Activated naive CD4-positive, alpha-beta T cell treated with anti-CD3 and anti-CD28 coated beads, Interleukin-2, amount 50 U/mL, for 24 hours (primary cell): ENCODE measurements around the gene CERK.
"Not testable (repeated sequence)": the region's sequence is repeated elsewhere in the genome, so short reads cannot be mapped to it uniquely, and the experiment has no call there.

Experiments used
- H3K27ac Mint-ChIP-seq: one replicate; pipeline ENCODE4 v1.8.0; 2021; ENCODE audit warnings: mild to moderate bottlenecking, mixed read lengths
- H3K27me3 Mint-ChIP-seq: one replicate; pipeline ENCODE4 v1.8.0; 2021; ENCODE audit warnings: mixed read lengths
- H3K36me3 Mint-ChIP-seq: one replicate; pipeline ENCODE4 v1.8.0; 2021; ENCODE audit warnings: mixed read lengths
- H3K4me1 Mint-ChIP-seq: one replicate; pipeline ENCODE4 v1.8.0; 2021; ENCODE audit warnings: mixed read lengths
- H3K4me3 Mint-ChIP-seq: one replicate; pipeline ENCODE4 v1.8.0; 2021; ENCODE audit warnings: mild to moderate bottlenecking, mixed read lengths
- H3K9me3 Mint-ChIP-seq: one replicate; pipeline ENCODE4 v1.8.0; 2021; ENCODE audit warnings: mixed read lengths

Gene CERK

GRCh38 chr22:46746192-46746591 lies 8.1 kb upstream of the CERK start:
- Mint-ChIP-seq H3K4me1 (peaks cover 30% of the 10 kb centered on the region), H3K27me3 (no peaks in the 10 kb centered on the region), H3K27ac (no peak overlapping the region), H3K9me3 (no peaks in the 10 kb centered on the region), H3K36me3 (peaks cover 4% of the 10 kb centered on the region), H3K4me3 (no peak overlapping the region)

- H3K4me3 Mint-ChIP-seq = no peak overlapping the region
- H3K27me3 Mint-ChIP-seq = no peaks in the 10 kb centered on the region
- H3K36me3 Mint-ChIP-seq = peaks cover 4% of the 10 kb centered on the region
- H3K4me1 Mint-ChIP-seq = peaks cover 17% of the 10 kb centered on the region
- H3K9me3 Mint-ChIP-seq = no peaks in the 10 kb centered on the region
- H3K27ac Mint-ChIP-seq = peak overlapping the region; percentile 23
These were observed 6.5 kb upstream of the CERK start for GRCh38 chr22:46744581-46744980.

GRCh38 chr22:46742576-46743221 lies 4.6 kb upstream of the CERK start:
- Mint-ChIP-seq H3K4me3 (no peak overlapping the region), H3K27ac (no peak overlapping the region), H3K36me3 (peaks cover 4% of the 10 kb centered on the region), H3K4me1 (peaks cover 11% of the 10 kb centered on the region), H3K9me3 (no peaks in the 10 kb centered on the region), H3K27me3 (no peaks in the 10 kb centered on the region)

- peaks cover 14% of the 10 kb centered on the region for H3K4me1 Mint-ChIP-seq
- H3K36me3 Mint-ChIP-seq = peaks cover 4% of the 10 kb centered on the region
- H3K9me3 Mint-ChIP-seq = no peaks in the 10 kb centered on the region
- H3K27me3 Mint-ChIP-seq = no peaks in the 10 kb centered on the region
- H3K27ac Mint-ChIP-seq = no peak overlapping the region
- H3K4me3 Mint-ChIP-seq = no peak overlapping the region
These were observed 4.0 kb upstream of the CERK start for GRCh38 chr22:46741974-46742519.

DNA sequence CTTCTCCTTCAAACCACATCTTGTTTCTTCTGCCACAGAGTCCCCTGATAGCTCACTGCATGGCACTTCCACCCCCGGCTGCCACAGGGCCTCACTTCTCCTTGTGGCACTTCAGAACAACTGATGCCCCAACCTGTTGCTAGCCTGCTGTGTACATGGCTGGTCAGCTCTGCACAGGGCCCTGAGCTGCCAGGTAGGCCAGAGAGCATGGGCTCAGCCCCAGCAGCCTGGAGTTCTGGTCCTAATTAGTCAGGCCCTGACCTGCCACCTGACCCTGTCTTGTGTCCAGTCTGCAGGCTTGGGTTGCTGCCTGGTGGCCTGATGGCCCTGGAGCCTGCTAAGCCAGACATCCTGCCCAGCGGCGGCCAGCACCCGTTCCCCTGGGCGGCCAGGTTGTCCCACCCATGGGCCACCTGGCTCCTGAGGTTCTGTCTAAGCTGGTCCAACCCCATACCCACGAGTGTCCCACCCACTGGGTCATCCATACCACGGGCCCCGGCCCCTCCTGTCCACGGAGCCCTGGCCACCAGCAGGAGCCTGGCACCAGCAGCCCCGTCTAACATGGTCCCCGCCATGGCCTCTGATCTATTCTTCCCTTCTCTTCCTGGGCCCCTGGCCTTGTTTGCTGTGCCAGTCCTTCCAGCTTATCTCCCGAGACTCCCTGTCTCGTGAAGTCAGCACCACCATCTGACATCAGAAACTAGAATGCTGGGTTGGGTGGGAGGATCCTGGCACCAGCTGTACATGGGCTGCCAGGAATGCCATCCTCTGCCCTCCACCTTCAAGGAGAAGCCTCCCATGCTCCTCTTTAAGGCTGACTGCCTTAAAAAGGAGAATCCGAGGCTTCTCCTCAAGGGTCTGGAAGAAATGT lies 3.1 kb upstream of the CERK start:
- Mint-ChIP-seq H3K4me1 (peaks cover 21% of the 10 kb centered on the region), H3K9me3 (no peaks in the 10 kb centered on the region), H3K36me3 (peaks cover 4% of the 10 kb centered on the region), H3K27ac (peak overlapping the region; percentile 86), H3K27me3 (no peaks in the 10 kb centered on the region), H3K4me3 (no peak overlapping the region)

- Mint-ChIP-seq H3K4me3 (peak overlapping the region; percentile 89), H3K4me1 (peaks cover 38% of the 10 kb centered on the region), H3K27ac (peak overlapping the region; percentile 91), H3K9me3 (no peaks in the 10 kb centered on the region), H3K27me3 (no peaks in the 10 kb centered on the region), H3K36me3 (peaks cover 4% of the 10 kb centered on the region)
These were observed 1.2 kb upstream of the CERK start for GRCh38 chr22:46739094-46739870.

DNA sequence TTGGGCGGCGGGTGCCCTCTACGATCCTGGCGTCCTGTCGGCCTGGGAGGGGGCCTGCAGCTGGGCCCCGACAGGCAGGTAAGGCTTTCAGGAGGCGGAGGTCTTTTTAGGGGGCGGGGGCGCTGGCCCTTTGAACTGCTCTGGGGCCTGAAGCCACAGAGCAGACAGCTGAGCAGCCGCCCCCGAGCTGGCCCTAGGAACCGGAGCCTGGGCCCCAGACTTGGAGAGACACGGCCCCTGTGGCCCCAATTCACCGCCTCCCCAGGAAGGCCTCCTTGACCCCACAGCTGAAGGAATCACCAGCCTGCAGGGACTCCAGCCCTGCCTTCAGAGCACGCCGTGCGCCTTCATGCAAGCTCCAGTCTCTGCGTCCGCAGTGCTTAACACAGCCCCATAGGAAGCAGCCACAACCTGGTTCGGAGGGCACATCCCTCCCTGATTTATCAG lies 618 bp upstream of the CERK start:
- peak overlapping the region; percentile 91 for H3K27ac Mint-ChIP-seq
- H3K4me3 Mint-ChIP-seq = peak overlapping the region; percentile 89
- no peaks in the 10 kb centered on the region for H3K9me3 Mint-ChIP-seq
- H3K27me3 Mint-ChIP-seq = no peaks in the 10 kb centered on the region
- peaks cover 4% of the 10 kb centered on the region for H3K36me3 Mint-ChIP-seq
- peaks cover 43% of the 10 kb centered on the region for H3K4me1 Mint-ChIP-seq

- no peaks in the 10 kb centered on the region for H3K36me3 Mint-ChIP-seq
- H3K27me3 Mint-ChIP-seq = no peaks in the 10 kb centered on the region
- peaks cover 48% of the 10 kb centered on the region for H3K4me1 Mint-ChIP-seq
These were observed 712 bp downstream of the CERK start for GRCh38 chr22:46737105-46737975.

GRCh38 chr22:46736705-46737104 lies 1.3 kb downstream of the CERK start:
- H3K27ac Mint-ChIP-seq = peak overlapping the region; percentile 77
- no peaks in the 10 kb centered on the region for H3K9me3 Mint-ChIP-seq
- peak overlapping the region; percentile 98 for H3K4me3 Mint-ChIP-seq
- no peaks in the 10 kb centered on the region for H3K27me3 Mint-ChIP-seq
- no peaks in the 10 kb centered on the region for H3K36me3 Mint-ChIP-seq
- H3K4me1 Mint-ChIP-seq = peaks cover 53% of the 10 kb centered on the region

More at GRCh38 chr22:46737105-46737975, 712 bp downstream of the CERK start:
- Mint-ChIP-seq H3K9me3 (no peaks in the 10 kb centered on the region), H3K27ac (peak overlapping the region; percentile 94), H3K4me3 (peak overlapping the region; percentile 98)

DNA sequence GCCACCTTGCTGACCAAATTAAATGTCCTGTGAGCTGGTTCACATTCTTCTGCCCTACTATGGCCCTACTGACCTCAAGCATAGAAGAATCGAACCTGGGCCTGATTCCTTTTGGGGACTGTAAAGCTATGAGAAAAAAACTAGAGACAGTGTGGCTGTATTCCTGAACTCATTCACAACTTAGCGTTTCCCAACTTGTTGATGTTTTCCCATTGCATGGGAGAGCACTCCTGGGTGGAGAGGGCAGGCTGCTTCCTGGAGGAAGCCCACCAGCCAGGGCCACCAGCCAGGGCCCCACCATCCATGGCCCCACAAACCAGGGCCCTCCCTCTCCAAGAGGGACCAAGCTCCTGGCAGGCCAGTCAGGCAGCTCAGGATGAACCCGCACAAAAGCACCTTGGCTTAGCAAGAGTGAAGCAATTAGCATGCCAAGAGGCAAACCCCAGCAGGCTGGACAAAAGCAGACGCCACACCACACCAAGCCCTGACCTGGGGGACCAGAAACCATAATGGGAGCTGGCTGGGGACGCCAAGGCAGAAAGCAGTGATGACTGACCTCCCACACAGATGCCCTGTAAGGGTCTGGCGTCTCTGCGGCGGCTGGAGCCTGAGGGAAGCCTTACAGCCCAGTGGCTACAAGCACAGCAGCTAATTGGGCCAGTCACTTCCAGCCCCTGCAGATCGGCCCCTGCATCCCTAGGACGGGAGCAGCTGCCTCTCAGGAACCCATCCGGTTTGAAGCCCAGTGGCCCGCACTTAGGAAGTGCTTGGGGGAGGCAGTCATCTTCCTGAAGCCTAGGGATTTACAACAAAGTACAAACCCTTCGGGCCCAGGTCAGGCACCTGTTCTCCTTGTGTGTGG lies 2.1 kb downstream of the CERK start:
- Mint-ChIP-seq H3K9me3 (no peaks in the 10 kb centered on the region), H3K36me3 (no peaks in the 10 kb centered on the region), H3K27ac (peak overlapping the region; percentile 93), H3K27me3 (no peaks in the 10 kb centered on the region), H3K4me1 (peaks cover 59% of the 10 kb centered on the region), H3K4me3 (peak overlapping the region; percentile 98)

DNA sequence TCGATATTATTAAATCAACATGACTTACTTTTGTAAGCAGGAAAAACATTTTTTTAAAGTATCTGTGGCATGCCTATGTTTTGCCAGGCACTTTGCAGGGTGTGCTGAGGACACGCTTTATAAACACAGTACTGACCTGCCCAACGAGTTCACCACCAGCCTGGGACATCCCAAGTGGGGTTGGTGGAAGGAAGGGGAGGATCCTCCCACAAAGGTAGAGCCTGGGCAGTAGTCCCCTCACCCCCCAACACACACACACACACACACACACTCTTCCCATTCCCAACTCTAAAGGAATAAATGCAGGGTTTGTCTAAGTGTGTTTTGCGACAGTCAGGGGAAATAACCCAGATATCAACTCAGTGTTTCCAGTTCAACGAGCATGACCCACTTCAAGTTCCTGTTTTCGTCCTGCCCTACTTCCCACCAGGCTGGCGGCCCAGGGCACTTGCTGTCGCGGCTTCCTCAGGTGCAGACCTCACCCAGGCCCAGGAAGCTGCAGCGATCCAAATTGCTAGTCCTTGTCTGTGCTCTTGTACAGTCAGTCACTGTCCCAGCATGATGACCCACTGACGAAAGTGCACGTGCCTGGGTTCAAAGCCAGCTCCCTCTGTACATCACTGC lies 3.1 kb downstream of the CERK start:
- Mint-ChIP-seq H3K27me3 (no peaks in the 10 kb centered on the region), H3K4me3 (peak overlapping the region; percentile 98), H3K9me3 (no peaks in the 10 kb centered on the region), H3K36me3 (no peaks in the 10 kb centered on the region), H3K4me1 (peaks cover 66% of the 10 kb centered on the region), H3K27ac (peak overlapping the region; percentile 93)

GRCh38 chr22:46734213-46734722 lies 3.8 kb downstream of the CERK start:
- H3K27ac Mint-ChIP-seq = peak overlapping the region; percentile 84
- not testable (repeated sequence) for H3K27me3 Mint-ChIP-seq, H3K9me3 Mint-ChIP-seq

DNA sequence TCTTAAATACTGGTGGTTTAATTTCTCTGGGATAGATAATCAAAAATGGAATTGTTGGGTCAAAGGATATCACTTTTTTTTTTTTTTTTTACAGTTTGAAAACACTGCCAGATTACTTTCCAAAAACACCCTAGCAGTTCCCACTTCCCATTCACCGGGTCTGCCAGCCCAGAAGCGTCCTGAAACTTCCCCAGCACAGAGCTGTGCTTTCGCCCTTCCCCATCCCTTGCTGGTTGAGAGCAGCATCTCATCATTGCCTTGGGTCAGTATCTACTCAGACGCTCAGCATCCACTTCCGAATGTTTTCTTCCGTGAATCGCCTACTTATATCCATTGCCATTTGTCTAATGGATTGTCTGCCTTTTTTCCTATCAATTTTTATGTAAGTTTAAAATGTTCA lies 5.5 kb downstream of the CERK start:
- H3K4me1 Mint-ChIP-seq = peaks cover 61% of the 10 kb centered on the region
- H3K4me3 Mint-ChIP-seq = no peak overlapping the region
- H3K36me3 Mint-ChIP-seq = no peaks in the 10 kb centered on the region
- H3K27ac Mint-ChIP-seq = peak overlapping the region; percentile 35
- H3K27me3 Mint-ChIP-seq = no peaks in the 10 kb centered on the region
- H3K9me3 Mint-ChIP-seq = no peaks in the 10 kb centered on the region

More at GRCh38 chr22:46734213-46734722, 3.8 kb downstream of the CERK start:
- H3K4me1 Mint-ChIP-seq = peaks cover 67% of the 10 kb centered on the region
- H3K4me3 Mint-ChIP-seq = peak overlapping the region; percentile 64
- not testable (repeated sequence) for H3K36me3 Mint-ChIP-seq
